T-helper 1 cell (primary cell): ENCODE results near the gene MEF2B.
"Not testable (repeated sequence)": the region's sequence is repeated elsewhere in the genome, so short reads cannot be mapped to it uniquely, and the experiment has no call there.

Source experiments
- DNase-seq, 5 donors: peaks; one replicate each; pipeline ENCODE4 v3.0.0-alpha.2; 2012 to 2020

MEF2B gene

GRCh38 chr19:19121371-19121770, 48.7 kb downstream of the MEF2B start:
- no peak for DNase-seq

DNA sequence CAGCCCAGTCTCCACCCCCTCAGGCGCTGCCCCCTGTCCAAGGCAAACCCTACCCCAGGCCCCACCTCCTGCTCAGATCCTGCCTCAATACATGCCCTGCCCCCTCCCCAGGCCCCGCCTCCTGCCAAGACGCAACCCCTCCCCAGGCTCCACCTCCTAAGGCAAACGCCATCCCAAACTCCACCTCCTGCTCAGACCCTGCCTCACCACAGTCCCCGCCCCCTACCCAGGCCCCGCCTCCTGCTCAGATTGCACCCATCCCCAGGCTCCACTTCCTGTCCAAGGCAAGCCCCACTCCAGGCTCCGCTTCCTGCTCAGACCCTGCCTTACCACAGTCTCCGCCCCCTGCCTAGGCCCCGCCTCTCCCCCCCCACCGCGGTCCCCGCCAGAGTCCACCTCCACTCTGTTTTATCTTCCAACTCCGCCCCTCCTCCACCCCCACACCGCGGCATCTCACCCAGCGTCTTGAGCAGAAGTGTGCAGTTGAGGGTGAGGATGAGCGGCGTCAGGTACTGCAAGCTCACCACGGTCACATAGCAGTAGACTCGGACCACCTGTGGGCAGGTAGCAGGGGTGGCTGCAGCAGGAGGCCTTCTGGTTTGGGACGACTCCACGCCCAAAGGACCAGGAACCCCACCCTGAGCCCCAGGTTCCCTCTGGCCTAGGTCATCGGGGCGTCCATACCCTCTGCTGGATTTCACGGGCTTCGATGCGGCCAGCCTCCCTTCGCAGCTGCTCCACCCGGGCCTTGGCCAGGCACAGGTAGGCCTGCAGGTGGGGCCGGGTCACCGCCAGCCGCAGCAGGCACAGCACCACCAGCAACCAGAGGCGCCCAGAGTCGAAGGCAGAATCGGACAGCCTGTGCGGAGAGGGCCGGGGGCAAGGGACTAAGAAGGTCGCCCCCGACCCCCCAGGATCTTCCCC, 49.5 kb downstream of the MEF2B start:
- peak in 1 of 5 donors; percentile 22 for DNase-seq

GRCh38 chr19:19119325-19120237, 50.5 kb downstream of the MEF2B start:
- no peak for DNase-seq

- peak in 2 of 5 donors; percentile 29 to 42 for DNase-seq
Observed at GRCh38 chr19:19115954-19116353, 54.1 kb downstream of the MEF2B start.

- no peak for DNase-seq
Observed at GRCh38 chr19:19113040-19113626, 56.9 kb downstream of the MEF2B start.

GRCh38 chr19:19111967-19112580, 58.0 kb downstream of the MEF2B start:
- no peak for DNase-seq

DNA sequence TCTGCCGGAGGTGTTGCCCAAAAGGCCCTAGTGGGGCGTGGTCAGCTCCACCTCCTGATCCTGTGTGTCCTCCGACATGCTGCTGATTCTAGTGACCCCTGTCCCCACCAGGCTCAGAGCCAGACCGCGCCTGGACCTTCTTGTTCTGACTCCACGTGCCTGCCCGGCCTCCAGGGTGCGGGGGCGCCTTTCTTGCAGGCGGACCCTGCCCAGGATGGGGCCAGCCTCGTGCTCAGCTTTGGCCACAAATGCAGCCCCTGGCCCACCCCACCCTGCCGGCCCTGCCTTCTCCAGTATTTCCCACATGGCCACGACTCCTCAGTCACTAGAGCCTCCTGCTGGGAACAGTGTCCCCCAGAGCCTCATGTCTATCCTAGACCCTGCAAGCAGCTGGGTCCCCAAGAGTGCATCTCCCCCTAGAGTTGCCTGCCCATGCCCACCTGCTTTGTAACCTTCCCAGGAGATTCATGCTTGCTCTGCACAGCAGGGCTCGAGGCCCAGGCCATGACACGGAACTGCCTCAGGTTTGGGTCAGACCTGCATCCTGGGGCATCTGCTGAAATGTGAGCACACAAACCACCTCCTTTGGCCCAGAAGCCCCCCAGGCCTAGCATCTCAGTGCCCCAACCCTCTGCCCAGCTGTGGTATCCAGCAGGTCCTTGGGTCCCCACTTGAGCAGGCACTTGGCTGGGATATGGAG, 58.8 kb downstream of the MEF2B start:
- no peak for DNase-seq

- peak in 1 of 5 donors; percentile 9 for DNase-seq
Observed at GRCh38 chr19:19110410-19111135, 59.5 kb downstream of the MEF2B start.

DNA sequence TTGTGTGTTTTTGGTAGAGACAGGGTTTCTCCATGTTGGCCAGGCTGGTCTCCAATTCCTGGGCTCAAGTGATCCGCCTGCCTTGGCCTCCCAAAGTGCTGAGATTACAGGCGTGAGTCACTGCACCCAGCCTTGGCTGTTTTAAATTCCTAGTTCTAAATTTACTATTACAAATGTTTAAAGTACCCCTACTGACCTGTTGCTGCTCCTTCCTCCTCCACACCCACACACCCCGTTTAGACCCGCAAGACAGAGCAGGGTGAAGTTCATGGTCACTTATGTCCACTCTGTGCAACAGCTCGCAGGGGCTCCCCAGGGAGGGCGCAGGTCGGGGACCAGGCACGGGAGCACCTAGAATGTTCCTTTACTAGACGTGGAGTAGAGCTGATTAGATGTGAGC, 60.5 kb downstream of the MEF2B start:
- DNase-seq, result no peak

GRCh38 chr19:19107654-19108053, 62.4 kb downstream of the MEF2B start:
- no peak for DNase-seq

DNA sequence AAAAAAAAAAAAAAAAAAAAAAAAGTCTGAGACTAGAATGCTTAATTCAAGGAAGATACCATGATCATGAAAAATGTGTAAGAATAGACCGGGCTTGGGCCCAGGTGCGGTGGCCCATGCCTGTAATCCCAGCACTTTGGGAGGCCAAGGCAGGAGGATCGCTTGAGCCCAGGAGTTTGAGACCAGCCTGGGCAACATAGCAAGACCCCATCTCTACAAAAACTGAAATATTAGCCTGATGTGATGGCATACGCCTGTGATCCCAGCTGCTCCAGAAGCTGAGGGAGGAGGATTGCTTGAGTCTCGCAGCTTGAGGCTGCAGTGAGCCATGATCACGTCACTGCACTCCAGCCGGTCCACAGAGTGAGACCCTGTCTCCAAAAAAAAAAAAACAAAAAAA, 63.1 kb downstream of the MEF2B start:
- DNase-seq, result not testable (repeated sequence)

- no peak for DNase-seq
Observed at GRCh38 chr19:19106056-19106551, 64.0 kb downstream of the MEF2B start.

GRCh38 chr19:19105365-19106055, 64.6 kb downstream of the MEF2B start:
- DNase-seq, result no peak

DNA sequence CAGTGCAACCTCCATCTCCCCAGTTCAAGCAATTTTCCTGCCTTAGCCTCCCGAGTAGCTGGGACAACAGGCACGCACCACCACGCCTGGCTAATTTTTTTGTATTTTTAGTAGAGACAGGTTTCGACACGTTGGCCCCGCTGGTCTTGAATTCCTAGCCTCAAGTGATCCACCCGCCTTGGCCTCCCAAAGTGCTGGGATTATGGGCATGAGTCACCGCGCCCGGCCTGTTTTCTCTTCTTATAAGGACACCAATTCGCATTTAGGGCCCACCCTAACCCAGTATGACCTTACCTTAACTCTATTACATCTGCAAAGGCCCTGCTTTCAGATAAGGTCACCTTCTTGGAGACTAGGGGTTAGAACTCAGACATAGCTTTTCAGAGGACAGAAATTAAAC, 66.9 kb downstream of the MEF2B start:
- no peak for DNase-seq

GRCh38 chr19:19102566-19102965, 67.5 kb downstream of the MEF2B start:
- not testable (repeated sequence) for DNase-seq

DNA sequence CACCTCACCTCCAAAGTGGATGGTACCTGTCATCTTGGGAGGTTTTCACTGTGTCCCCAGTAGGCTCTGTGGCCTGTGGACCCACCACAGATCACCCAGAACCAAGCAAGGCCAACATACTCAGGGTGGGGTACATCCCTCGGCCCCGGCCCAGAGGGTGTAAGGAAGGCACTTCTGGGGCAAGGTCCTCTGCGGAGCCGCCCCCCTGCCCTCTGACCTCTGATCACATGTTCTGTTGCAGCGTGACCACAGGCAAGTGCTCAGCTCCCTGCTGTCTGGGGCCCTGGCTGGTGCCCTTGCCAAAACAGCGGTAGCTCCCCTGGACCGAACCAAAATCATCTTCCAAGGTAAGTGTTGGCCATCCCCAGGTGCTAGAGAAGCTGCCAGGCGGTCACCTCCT, 68.5 kb downstream of the MEF2B start:
- DNase-seq, result no peak

DNA sequence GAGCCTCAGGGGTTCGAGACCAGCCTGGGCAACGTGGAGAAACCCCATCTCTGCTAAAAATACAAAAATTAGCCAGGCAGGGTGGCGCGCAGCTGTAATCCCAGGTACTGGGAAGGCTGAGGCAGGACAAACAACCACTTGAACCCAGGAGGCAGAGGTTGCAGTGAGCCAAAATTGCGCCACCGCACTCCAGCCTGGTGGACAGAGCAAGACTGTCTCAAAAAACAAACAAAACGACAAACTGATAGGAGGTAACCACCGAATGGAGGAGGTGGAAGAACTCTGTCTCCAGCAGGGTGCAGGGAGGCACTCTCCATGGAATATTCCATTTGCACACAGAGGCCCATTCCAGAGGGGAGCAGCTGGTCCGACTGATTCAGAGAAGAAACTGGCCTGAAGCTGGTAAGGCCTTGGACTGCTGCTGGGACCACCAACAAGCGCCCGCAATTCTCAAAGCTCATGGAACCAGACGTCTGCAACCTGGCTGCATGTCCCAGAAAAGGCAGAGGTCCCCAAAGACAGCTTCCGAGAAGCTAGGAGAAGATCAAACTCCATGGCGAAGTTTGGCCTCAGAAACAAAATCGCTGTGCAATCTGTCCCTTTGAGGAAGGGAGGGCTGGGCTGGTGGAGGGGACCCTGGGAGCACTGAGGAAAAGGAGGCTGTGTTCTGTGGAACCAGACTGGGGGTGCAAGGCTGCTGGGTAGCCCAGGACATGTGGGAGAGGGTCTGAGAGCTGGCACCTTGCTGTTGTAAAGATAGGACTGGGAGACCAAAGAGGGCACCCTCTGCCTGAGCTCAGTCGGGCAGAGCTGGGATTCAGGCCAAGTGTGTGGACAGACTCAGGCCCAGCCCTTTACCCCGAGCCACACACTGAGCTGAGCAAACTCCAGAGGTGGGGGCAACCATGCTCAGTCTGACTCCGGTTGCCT, 71.1 kb downstream of the MEF2B start:
- DNase-seq, result no peak

DNA sequence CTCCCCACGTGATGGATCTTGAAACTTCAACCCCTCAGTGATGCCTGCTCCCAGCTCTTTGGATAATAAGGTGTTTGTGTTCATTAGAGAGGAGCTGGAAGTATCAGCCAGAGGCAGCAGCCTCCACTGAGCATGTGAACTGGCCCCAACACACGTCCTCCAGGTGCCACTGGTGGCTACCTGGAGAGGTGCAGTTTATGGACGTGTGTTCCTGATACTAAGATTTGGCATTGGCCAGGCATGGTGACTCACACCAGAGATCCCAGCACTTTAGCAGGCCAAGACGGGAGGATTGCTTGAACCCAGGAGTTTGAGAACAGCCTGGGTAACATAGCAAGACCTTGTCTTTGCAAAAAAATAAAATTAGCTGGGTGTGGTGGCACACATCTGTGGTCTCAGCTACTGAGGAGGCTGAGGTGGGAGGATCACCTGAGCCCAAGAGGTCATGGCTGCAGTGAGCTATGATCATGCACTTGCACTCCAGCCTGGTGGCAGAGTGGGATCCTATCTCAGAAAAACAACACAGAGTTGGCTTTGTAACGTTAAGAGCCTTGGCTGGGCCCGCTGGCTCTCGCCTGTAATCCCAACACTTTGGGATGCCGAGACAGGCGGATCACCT, 71.9 kb downstream of the MEF2B start:
- DNase-seq, result no peak
